ENCODE results near the gene IFNLR1.
A peak's percentile ranks its signal among the peaks of the same experiment; 100 is the strongest.

IFNLR1 gene

GRCh38 chr1:24205345-24206082 is 18.4 kb upstream of the IFNLR1 start:
- no peak for DNase-seq

- no peak for DNase-seq
These were observed 17.0 kb upstream of the IFNLR1 start for GRCh38 chr1:24204116-24204515.

- DNase-seq: peak; percentile 15
These were observed 16.3 kb upstream of the IFNLR1 start for GRCh38 chr1:24203404-24203803.

- DNase-seq: no peak
These were observed 15.9 kb upstream of the IFNLR1 start for GRCh38 chr1:24202987-24203386.

GRCh38 chr1:24202556-24202955 is 15.5 kb upstream of the IFNLR1 start:
- no peak for DNase-seq

GRCh38 chr1:24201941-24202440 is 14.9 kb upstream of the IFNLR1 start:
- peak; percentile 73 for DNase-seq

- peak; percentile 82 for DNase-seq
These were observed 12.3 kb upstream of the IFNLR1 start for GRCh38 chr1:24199291-24199900.

GRCh38 chr1:24198766-24199165 is 11.7 kb upstream of the IFNLR1 start:
- DNase-seq: no peak

GRCh38 chr1:24195874-24196273 is 8.8 kb upstream of the IFNLR1 start:
- no peak for DNase-seq

- no peak for DNase-seq
These were observed 8.0 kb upstream of the IFNLR1 start for GRCh38 chr1:24195136-24195535.

- DNase-seq: no peak
These were observed 6.0 kb upstream of the IFNLR1 start for GRCh38 chr1:24193046-24193445.

- peak; percentile 34 for DNase-seq
These were observed 4.8 kb upstream of the IFNLR1 start for GRCh38 chr1:24191860-24192259.

- DNase-seq: no peak
These were observed 3.9 kb upstream of the IFNLR1 start for GRCh38 chr1:24190983-24191461.

GRCh38 chr1:24189528-24189927 is 2.4 kb upstream of the IFNLR1 start:
- DNase-seq: peak; percentile 10

- no peak for DNase-seq
These were observed 437 bp downstream of the IFNLR1 start for GRCh38 chr1:24186711-24186992.

GRCh38 chr1:24186031-24186710 is 918 bp downstream of the IFNLR1 start:
- DNase-seq: no peak

GRCh38 chr1:24185076-24185475 is 2.0 kb downstream of the IFNLR1 start:
- DNase-seq: no peak

- no peak for DNase-seq
These were observed 5.0 kb downstream of the IFNLR1 start for GRCh38 chr1:24182061-24182460.

GRCh38 chr1:24181619-24182018 is 5.5 kb downstream of the IFNLR1 start:
- DNase-seq: no peak

- no peak for DNase-seq
These were observed 6.4 kb downstream of the IFNLR1 start for GRCh38 chr1:24180676-24181075.

GRCh38 chr1:24179251-24179840 is 7.7 kb downstream of the IFNLR1 start:
- no peak for DNase-seq

GRCh38 chr1:24178407-24178806 is 8.7 kb downstream of the IFNLR1 start:
- DNase-seq: no peak

GRCh38 chr1:24177161-24177560 is 9.9 kb downstream of the IFNLR1 start:
- DNase-seq: no peak

Data from CD4-positive, alpha-beta T cell treated with Interleukin-17A for 4 hours (primary cell).